Left ventricle myocardium inferior (tissue), 1 donor: Measurements from ENCODE around the gene PPP2R2B. TPM values are rescaled to one million over a fixed set of nuclear protein-coding genes. Genes with fewer than 3 reads are reported as not detected.

Experiments used
- DNase-seq: peaks from one replicate; pipeline ENCODE4 v3.0.0-alpha.2; 2020
- H3K27ac ChIP-seq: fragments of 200-600 bp; replicated peaks from 2 replicates; pipeline ENCODE4 v1.8.0; 2021
- H3K27me3 ChIP-seq: fragments of 200-600 bp; 2 replicates; pipeline ENCODE4 v1.8.0; 2021; ENCODE audit warnings: low read depth
- H3K36me3 ChIP-seq: fragments of 200-600 bp; 2 replicates; pipeline ENCODE4 v1.8.0; 2021
- H3K4me1 ChIP-seq: fragments of 200-600 bp; 2 replicates; pipeline ENCODE4 v1.8.0; 2021
- H3K4me3 ChIP-seq: fragments of 200-600 bp; 2 replicates; pipeline ENCODE4 v1.8.0; 2021; ENCODE audit warnings: mild to moderate bottlenecking, moderate library complexity
- H3K9me3 ChIP-seq: fragments of 200-600 bp; replicated peaks from 2 replicates; pipeline ENCODE4 v1.8.0; 2021
- CTCF ChIP-seq: fragments of 200-600 bp; IDR thresholded peaks from 2 replicates; pipeline ENCODE4 v1.8.0; 2021; ENCODE audit warnings: antibody characterized with exemption, mild to moderate bottlenecking, borderline replicate concordance
- intact Hi-C: fragments of 100-400 bp; cut with micrococcal nuclease; formaldehyde crosslinking; loops from one replicate; pipeline ENCODE4 v1.11.0; 2022
- total RNA-seq: library from RNA; stranded (reverse); fragmentation: NEBNext Ultra II Directional; extraction: Animal tissue kit (Norgen Biotek cat#: 25700); gene quantifications from one replicate; pipeline ENCODE4 v1.2.1, GENCODE V29; 2021
- donor health status: DM: no; HTN: yes; CAD: no; lungs with severe emphysema.

PPP2R2B gene
- total RNA-seq, 1 donor from 2014 or later = 0.11 TPM

GRCh38 chr5:146756546-146756945 lies 122.0 kb downstream of the PPP2R2B start:
- H3K4me1 ChIP-seq = no peaks in the 10 kb centered on the region
- no peaks in the 10 kb centered on the region for H3K9me3 ChIP-seq
- no peaks in the 10 kb centered on the region for H3K27me3 ChIP-seq
- no peak overlapping the region for H3K4me3 ChIP-seq
- no peak for TF ChIP-seq CTCF
- no peaks in the 10 kb centered on the region for H3K36me3 ChIP-seq
- no peak for DNase-seq
- no peak overlapping the region for H3K27ac ChIP-seq
- intact Hi-C loops = no loop called here

GRCh38 chr5:146755793-146756192 lies 122.8 kb downstream of the PPP2R2B start:
- Histone ChIP-seq H3K36me3 (no peaks in the 10 kb centered on the region), H3K27ac (no peak overlapping the region), H3K27me3 (no peaks in the 10 kb centered on the region), H3K9me3 (no peaks in the 10 kb centered on the region), H3K4me3 (no peak overlapping the region), H3K4me1 (no peaks in the 10 kb centered on the region)
- no peak for DNase-seq
- no peak for TF ChIP-seq CTCF
- intact Hi-C loops = no loop called here

- TF ChIP-seq CTCF = no peak
- H3K4me1 ChIP-seq = no peaks in the 10 kb centered on the region
- H3K4me3 ChIP-seq = no peak overlapping the region
- no peaks in the 10 kb centered on the region for H3K36me3 ChIP-seq
- no peak overlapping the region for H3K27ac ChIP-seq
- H3K27me3 ChIP-seq = no peaks in the 10 kb centered on the region
- no peak for DNase-seq
- intact Hi-C loops = no loop called here
- H3K9me3 ChIP-seq = no peaks in the 10 kb centered on the region
Measured at GRCh38 chr5:146754621-146755020, 123.9 kb downstream of the PPP2R2B start.

- H3K4me3 ChIP-seq = no peak overlapping the region
- H3K36me3 ChIP-seq = no peaks in the 10 kb centered on the region
- peaks cover 5% of the 10 kb centered on the region for H3K9me3 ChIP-seq
- no peak for DNase-seq
- TF ChIP-seq CTCF = no peak
- no peaks in the 10 kb centered on the region for H3K4me1 ChIP-seq
- intact Hi-C loops = no loop called here
- no peaks in the 10 kb centered on the region for H3K27me3 ChIP-seq
- no peak overlapping the region for H3K27ac ChIP-seq
Measured at GRCh38 chr5:146753641-146754040, 124.9 kb downstream of the PPP2R2B start.

- Histone ChIP-seq H3K4me1 (no peaks in the 10 kb centered on the region), H3K4me3 (no peak overlapping the region), H3K27me3 (no peaks in the 10 kb centered on the region), H3K27ac (no peak overlapping the region), H3K9me3 (peaks cover 15% of the 10 kb centered on the region), H3K36me3 (no peaks in the 10 kb centered on the region)
- no peak for TF ChIP-seq CTCF
- intact Hi-C loops = no loop called here
- DNase-seq = no peak
Measured at GRCh38 chr5:146751781-146752401, 126.7 kb downstream of the PPP2R2B start.
